Tibial artery (tissue), 4 donors: ENCODE results near the gene VAV2.

ENCODE experiments used
- DNase-seq, 2 donors: peaks; one replicate each; pipeline ENCODE4 v3.0.0-alpha.2; 2019
- H3K27ac ChIP-seq, 2 donors: fragments of 200-600 bp; sonication (generic) in 1 of 2; 1 replicate in 1 of 2; 2 replicates in 1 of 2; pipeline ENCODE4 v1.5.1; 2018 to 2019; ENCODE audit warnings: mild to moderate bottlenecking in 1 of 2
- H3K27me3 ChIP-seq, 2 donors: fragments of 200-600 bp; sonication (generic) in 1 of 2; one replicate each; pipeline versions ENCODE4 v1.5.1 to v1.6.0; 2016 to 2019
- H3K36me3 ChIP-seq, 3 donors: fragments of 200-600 bp; sonication (generic) in 2 of 3; one replicate each; pipeline ENCODE4 v1.5.1; 2016 to 2019; ENCODE audit warnings: mild to moderate bottlenecking in 2 of 3
- H3K4me1 ChIP-seq, 4 donors: fragments of 200-600 bp; sonication (generic) in 2 of 4; 1 replicate in 3 of 4; 2 replicates in 1 of 4; pipeline ENCODE4 v1.5.1; 2016 to 2019
- H3K4me3 ChIP-seq, 2 donors: fragments of 200-600 bp; sonication (generic) in 1 of 2; 1 replicate in 1 of 2; 2 replicates in 1 of 2; pipeline ENCODE4 v1.5.1; 2018 to 2019; ENCODE audit warnings: mild to moderate bottlenecking in 2 of 2
- H3K9me3 ChIP-seq, 3 donors: fragments of 200-600 bp; sonication (generic) in 1 of 3; one replicate each; pipeline ENCODE4 v1.5.1; 2016 to 2019
- CTCF ChIP-seq, 2 experiments: fragments of 200-600 bp in 1 of 2; fragments of 450-650 bp in 1 of 2; IDR thresholded peaks; one replicate each; pipeline ENCODE4 v1.5.1; 2017 to 2019; ENCODE audit warnings: antibody characterized with exemption in 2 of 2, mild to moderate bottlenecking in 1 of 2, moderate library complexity in 1 of 2
- intact Hi-C: fragments of 100-400 bp; cut with DNase I; formaldehyde crosslinking; loops from one replicate; pipeline ENCODE4 v1.15.0; 2023; ENCODE audit warnings: low total_unique reads

The VAV2 gene

DNA sequence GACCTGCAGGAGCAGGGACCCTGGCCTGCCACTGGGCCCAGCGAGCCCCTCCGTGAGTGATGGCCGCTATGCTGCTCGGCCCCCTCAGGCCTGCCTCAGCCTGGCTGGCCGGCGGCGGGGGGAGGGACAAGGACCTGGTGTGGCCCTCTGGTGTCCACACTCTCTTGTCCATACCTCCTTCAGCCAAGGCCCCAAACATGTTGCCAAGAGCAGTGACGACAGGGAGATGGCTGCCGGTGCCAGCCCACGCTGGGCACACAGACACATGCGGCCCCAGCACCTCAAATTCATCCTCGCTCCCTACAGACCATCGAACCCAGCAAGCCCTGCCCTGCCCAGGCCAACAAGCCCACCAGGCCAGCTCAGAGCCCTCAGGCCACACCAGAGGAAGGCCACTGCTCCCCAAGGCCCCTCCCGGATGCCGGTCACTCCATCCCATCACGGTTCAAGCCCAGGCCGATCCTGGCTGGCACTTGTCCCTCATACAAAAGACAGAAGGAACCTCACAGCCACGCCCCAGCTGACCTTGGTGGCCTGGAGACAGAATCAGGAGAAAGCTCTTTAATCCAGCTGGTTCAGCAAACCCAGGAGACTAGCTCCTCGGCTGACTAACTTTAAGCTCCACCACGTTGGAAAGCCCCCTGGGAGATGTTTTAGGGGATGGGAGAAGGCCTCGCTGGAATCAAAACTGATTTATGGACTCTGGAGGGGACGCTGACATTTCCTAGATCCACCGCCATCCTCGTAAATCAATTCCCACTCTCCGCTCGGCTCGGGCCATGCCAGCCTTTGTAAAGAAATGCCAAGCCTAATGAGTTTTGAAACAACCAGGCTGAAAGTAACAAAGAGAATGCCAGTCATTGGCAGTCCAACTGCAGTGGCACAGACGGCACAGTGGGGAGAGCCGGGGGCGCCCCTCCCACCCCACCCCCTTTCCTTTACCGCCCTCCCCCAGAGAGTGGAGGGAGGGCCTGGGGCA, 84.9 kb downstream of the VAV2 start:
- intact Hi-C loops, result no loop called here
- Histone ChIP-seq H3K4me3 (no peak overlapping the region), H3K27ac (no peak overlapping the region), H3K4me1 (peaks cover 0 to 14% (median 1%) of the 10 kb centered on the region in 4 donors), H3K27me3 (no peaks in the 10 kb centered on the region), H3K36me3 (no peaks in the 10 kb centered on the region), H3K9me3 (no peaks in the 10 kb centered on the region)
- no peak for DNase-seq
- TF ChIP-seq CTCF (IDR thresholded peaks at IDR 0.05), result no peak

DNA sequence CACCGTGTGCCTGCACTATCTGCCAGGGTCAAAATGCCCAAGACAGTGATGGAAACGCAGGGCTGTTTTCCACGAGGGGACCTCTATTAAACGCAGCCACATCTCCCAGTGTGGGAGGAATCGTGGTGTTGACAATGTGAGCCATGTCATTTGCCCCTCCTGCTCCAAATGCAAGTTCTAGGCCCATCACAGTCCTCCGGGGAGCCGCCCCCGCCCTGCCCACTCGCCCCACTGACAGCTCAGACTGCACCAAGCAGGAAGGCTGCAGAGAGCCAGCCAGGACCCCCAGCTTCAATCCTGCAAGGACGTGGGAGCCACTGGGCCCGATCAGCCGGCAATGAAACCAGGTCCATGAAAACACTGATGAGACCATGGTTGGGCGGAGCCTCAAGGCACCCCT, 85.9 kb downstream of the VAV2 start:
- DNase-seq, result no peak
- intact Hi-C loops, result no loop called here
- H3K27ac ChIP-seq, result no peak overlapping the region
- no peak overlapping the region for H3K4me3 ChIP-seq
- no peaks in the 10 kb centered on the region for H3K9me3 ChIP-seq
- H3K36me3 ChIP-seq, result no peaks in the 10 kb centered on the region
- no peaks in the 10 kb centered on the region for H3K27me3 ChIP-seq
- TF ChIP-seq CTCF (IDR thresholded peaks at IDR 0.05), result no peak
- H3K4me1 ChIP-seq, result peaks cover 0 to 14% (median 1%) of the 10 kb centered on the region in 4 donors

DNA sequence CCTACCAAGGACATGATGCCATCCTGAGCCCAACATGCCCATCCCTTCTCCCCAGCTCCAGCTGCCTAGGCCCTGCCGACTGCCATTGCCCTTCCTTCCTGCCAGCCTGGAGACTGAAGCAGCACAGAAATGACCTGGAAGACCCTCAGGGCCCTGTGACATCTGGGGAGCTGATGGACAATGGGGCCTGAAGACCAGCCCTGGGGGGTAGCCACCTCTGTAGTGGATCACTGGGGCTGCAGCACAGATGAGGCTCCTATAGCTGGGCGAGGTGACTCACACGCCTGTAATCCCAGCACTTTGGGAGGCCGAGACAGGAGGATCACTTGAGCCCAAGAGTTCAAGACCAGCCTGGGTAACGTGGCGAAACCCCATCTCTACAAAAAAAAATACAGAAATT, 86.6 kb downstream of the VAV2 start:
- no peak overlapping the region for H3K4me3 ChIP-seq
- no peak for DNase-seq
- intact Hi-C loops, result no loop called here
- H3K27me3 ChIP-seq, result no peaks in the 10 kb centered on the region
- TF ChIP-seq CTCF (IDR thresholded peaks at IDR 0.05), result no peak
- peaks cover 0 to 14% (median 1%) of the 10 kb centered on the region in 4 donors for H3K4me1 ChIP-seq
- H3K27ac ChIP-seq, result no peak overlapping the region
- H3K36me3 ChIP-seq, result no peaks in the 10 kb centered on the region
- no peaks in the 10 kb centered on the region for H3K9me3 ChIP-seq

DNA sequence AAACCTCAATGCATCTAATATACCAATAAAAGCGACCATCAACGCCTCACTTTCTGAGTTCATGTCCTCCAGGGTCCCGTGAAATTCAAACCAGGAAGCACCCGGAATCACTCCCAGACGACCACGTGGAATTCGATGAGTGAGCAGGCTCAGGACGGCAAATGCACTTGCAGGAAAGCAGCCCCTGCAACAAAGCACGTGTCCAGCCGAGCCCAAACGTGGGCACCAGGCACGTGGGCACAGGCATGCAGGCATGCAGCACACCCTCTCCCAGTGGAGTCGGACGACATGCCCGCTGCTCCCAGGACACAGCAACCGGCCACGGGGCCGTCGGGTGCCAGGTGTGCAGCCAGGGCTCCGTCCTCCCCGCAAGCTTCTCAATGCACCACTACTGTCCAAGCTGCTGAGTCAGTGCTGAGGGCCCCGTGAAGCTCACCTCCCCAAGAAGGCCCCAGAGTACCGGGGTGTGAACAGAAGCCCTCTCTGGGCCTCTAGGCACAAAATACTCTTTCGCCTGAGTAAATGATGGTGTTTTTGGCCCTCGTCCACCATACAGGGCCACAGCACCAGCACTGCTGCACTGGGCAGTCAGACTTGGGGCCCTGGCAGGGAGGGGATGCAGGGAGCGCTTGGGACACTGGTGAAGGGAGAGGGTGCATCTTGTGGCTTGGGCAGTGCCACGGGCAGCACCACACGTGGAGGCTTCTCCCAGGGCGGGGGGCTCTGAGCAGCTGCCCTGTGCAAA, 87.6 kb downstream of the VAV2 start:
- H3K9me3 ChIP-seq, result no peaks in the 10 kb centered on the region
- H3K27me3 ChIP-seq, result no peaks in the 10 kb centered on the region
- H3K4me1 ChIP-seq, result peaks cover 0 to 14% (median 1%) of the 10 kb centered on the region in 4 donors
- intact Hi-C loops, result no loop called here
- no peak for DNase-seq
- H3K27ac ChIP-seq, result no peak overlapping the region
- H3K4me3 ChIP-seq, result no peak overlapping the region
- H3K36me3 ChIP-seq, result no peaks in the 10 kb centered on the region
- TF ChIP-seq CTCF (IDR thresholded peaks at IDR 0.05), result no peak

GRCh38 chr9:133901184-133901835, 90.8 kb downstream of the VAV2 start:
- no peak for DNase-seq
- no peaks in the 10 kb centered on the region for H3K9me3 ChIP-seq
- no peaks in the 10 kb centered on the region for H3K4me1 ChIP-seq
- H3K27me3 ChIP-seq, result no peaks in the 10 kb centered on the region
- H3K36me3 ChIP-seq, result no peaks in the 10 kb centered on the region
- H3K27ac ChIP-seq, result no peak overlapping the region
- no peak overlapping the region for H3K4me3 ChIP-seq
- intact Hi-C loops, result no loop called here
- TF ChIP-seq CTCF (IDR thresholded peaks at IDR 0.05), result no peak
